HepG2 (cell line): Measurements from ENCODE around the gene IL17C. TPM values are rescaled to one million over a fixed set of nuclear protein-coding genes. Genes with fewer than 3 reads are reported as not detected.

Source experiments
- ARID4A ChIP-seq: sonication (generic); formaldehyde crosslinking; IDR thresholded peaks from 2 replicates; pipeline ENCODE4 v1.5.0; 2020; ENCODE audit warnings: mild to moderate bottlenecking, missing genetic modification reagents, borderline replicate concordance
- BRCA1 ChIP-seq: sonication (generic); formaldehyde crosslinking; IDR thresholded peaks from 2 replicates; pipeline ENCODE4 v1.4.0; 2020; ENCODE audit warnings: missing genetic modification reagents
- HES4 ChIP-seq: sonication (generic); formaldehyde crosslinking; IDR thresholded peaks from 2 replicates; pipeline ENCODE4 v1.9.0; 2021; ENCODE audit warnings: mild to moderate bottlenecking, missing genetic modification reagents, borderline replicate concordance
- KLF13 ChIP-seq: sonication (generic); formaldehyde crosslinking; IDR thresholded peaks from 2 replicates; pipeline ENCODE4 v1.4.0; 2020; ENCODE audit warnings: mild to moderate bottlenecking, missing genetic modification reagents
- MEF2D ChIP-seq: sonication (generic); formaldehyde crosslinking; IDR thresholded peaks from 2 replicates; pipeline ENCODE4 v1.5.1; 2020; ENCODE audit warnings: mild to moderate bottlenecking, missing genetic modification reagents
- POLR2G ChIP-seq: fragments of 200-400 bp; formaldehyde crosslinking; IDR thresholded peaks from 2 replicates; pipeline ENCODE4 v1.6.1; 2018; ENCODE audit warnings: mild to moderate bottlenecking, low read depth, low read length, moderate library complexity
- TERF1 ChIP-seq: sonication (generic); formaldehyde crosslinking; IDR thresholded peaks from 2 replicates; pipeline ENCODE4 v1.8.0; 2022; ENCODE audit warnings: mild to moderate bottlenecking, missing genetic modification reagents, moderate library complexity
- ZNF503 ChIP-seq: sonication (generic); formaldehyde crosslinking; IDR thresholded peaks from 2 replicates; pipeline ENCODE4 v1.4.0; 2020; ENCODE audit warnings: missing genetic modification reagents
- polyA plus RNA-seq, 8 experiments: library from polyadenylated mRNA; depleted of rRNA in 3 of 8; stranded (reverse) in 7 of 8; unstranded in 1 of 8; fragments of >200 nt; fragmentation: Illumina TruSeq in 4 of 8; extraction: Trizol in 4 of 8; gene quantifications; 2 replicates each; pipeline versions ENCODE4 v1.2.1 to v1.2.3, GENCODE V29; 2011 to 2016; ENCODE audit warnings: low read depth in 4 of 8, missing spikeins in 1 of 8, mixed read lengths in 1 of 8; ENCODE audit not compliant: insufficient read depth in 1 of 8
- total RNA-seq, 5 experiments: library from RNA; depleted of rRNA; stranded (reverse); fragments of >200 nt; fragmentation: Illumina TruSeq; extraction: Trizol; gene quantifications; 2 replicates each; pipeline ENCODE4 v1.2.3, GENCODE V29; 2016; ENCODE audit warnings: low read depth in 1 of 5
- TF ChIP-seq, protein P1 (sequence below): sonication (generic); formaldehyde crosslinking; IDR thresholded peaks from 2 replicates; pipeline ENCODE4 v1.4.0; 2020; ENCODE audit warnings: missing genetic modification reagents, borderline replicate concordance
- TF ChIP-seq, protein P2 (sequence below): sonication (generic); formaldehyde crosslinking; IDR thresholded peaks from 2 replicates; pipeline ENCODE4 v1.4.0; 2020; ENCODE audit warnings: missing genetic modification reagents

IL17C gene
- total and polyA plus RNA-seq, 2 of the 13 experiments (the other 11 are each of a cell fraction or from before 2014, with no cell fraction given) = not detected

GRCh38 chr16:88649924-88650748 lies 11.8 kb downstream of the IL17C start (continued):
- TF ChIP-seq, protein P1, sequence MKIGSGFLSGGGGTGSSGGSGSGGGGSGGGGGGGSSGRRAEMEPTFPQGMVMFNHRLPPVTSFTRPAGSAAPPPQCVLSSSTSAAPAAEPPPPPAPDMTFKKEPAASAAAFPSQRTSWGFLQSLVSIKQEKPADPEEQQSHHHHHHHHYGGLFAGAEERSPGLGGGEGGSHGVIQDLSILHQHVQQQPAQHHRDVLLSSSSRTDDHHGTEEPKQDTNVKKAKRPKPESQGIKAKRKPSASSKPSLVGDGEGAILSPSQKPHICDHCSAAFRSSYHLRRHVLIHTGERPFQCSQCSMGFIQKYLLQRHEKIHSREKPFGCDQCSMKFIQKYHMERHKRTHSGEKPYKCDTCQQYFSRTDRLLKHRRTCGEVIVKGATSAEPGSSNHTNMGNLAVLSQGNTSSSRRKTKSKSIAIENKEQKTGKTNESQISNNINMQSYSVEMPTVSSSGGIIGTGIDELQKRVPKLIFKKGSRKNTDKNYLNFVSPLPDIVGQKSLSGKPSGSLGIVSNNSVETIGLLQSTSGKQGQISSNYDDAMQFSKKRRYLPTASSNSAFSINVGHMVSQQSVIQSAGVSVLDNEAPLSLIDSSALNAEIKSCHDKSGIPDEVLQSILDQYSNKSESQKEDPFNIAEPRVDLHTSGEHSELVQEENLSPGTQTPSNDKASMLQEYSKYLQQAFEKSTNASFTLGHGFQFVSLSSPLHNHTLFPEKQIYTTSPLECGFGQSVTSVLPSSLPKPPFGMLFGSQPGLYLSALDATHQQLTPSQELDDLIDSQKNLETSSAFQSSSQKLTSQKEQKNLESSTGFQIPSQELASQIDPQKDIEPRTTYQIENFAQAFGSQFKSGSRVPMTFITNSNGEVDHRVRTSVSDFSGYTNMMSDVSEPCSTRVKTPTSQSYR (CRISPR knock-in tag) = no peak; the same call in 1 of the 2 replicates
- TF ChIP-seq HES4 (CRISPR knock-in tag) = peak; percentile 60
- TF ChIP-seq, protein P2, sequence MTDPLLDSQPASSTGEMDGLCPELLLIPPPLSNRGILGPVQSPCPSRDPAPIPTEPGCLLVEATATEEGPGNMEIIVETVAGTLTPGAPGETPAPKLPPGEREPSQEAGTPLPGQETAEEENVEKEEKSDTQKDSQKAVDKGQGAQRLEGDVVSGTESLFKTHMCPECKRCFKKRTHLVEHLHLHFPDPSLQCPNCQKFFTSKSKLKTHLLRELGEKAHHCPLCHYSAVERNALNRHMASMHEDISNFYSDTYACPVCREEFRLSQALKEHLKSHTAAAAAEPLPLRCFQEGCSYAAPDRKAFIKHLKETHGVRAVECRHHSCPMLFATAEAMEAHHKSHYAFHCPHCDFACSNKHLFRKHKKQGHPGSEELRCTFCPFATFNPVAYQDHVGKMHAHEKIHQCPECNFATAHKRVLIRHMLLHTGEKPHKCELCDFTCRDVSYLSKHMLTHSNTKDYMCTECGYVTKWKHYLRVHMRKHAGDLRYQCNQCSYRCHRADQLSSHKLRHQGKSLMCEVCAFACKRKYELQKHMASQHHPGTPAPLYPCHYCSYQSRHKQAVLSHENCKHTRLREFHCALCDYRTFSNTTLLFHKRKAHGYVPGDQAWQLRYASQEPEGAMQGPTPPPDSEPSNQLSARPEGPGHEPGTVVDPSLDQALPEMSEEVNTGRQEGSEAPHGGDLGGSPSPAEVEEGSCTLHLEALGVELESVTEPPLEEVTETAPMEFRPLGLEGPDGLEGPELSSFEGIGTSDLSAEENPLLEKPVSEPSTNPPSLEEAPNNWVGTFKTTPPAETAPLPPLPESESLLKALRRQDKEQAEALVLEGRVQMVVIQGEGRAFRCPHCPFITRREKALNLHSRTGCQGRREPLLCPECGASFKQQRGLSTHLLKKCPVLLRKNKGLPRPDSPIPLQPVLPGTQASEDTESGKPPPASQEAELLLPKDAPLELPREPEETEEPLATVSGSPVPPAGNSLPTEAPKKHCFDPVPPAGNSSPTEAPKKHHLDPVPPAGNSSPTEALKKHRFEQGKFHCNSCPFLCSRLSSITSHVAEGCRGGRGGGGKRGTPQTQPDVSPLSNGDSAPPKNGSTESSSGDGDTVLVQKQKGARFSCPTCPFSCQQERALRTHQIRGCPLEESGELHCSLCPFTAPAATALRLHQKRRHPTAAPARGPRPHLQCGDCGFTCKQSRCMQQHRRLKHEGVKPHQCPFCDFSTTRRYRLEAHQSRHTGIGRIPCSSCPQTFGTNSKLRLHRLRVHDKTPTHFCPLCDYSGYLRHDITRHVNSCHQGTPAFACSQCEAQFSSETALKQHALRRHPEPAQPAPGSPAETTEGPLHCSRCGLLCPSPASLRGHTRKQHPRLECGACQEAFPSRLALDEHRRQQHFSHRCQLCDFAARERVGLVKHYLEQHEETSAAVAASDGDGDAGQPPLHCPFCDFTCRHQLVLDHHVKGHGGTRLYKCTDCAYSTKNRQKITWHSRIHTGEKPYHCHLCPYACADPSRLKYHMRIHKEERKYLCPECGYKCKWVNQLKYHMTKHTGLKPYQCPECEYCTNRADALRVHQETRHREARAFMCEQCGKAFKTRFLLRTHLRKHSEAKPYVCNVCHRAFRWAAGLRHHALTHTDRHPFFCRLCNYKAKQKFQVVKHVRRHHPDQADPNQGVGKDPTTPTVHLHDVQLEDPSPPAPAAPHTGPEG = no peak; the same call in 1 of the 2 replicates
- TF ChIP-seq BRCA1 = no peak
- peak; percentile 34; the same call in 1 of the 2 replicates for TF ChIP-seq TERF1
- no peak for TF ChIP-seq KLF13 (CRISPR knock-in tag)
- no peak for TF ChIP-seq MEF2D (CRISPR knock-in tag)
- no peak for TF ChIP-seq ARID4A (CRISPR knock-in tag)
- 0 out of 2 replicates have a peak, but pooled peaks have one; percentile 8 for TF ChIP-seq POLR2G
- TF ChIP-seq ZNF503 (CRISPR knock-in tag) = 0 out of 2 replicates have a peak, but pooled peaks have one; percentile 40
